SH-SY5Y (cell line): Measurements from ENCODE around the gene THSD4.

Experiments
- GATA2 ChIP-seq: IDR thresholded peaks from 2 replicates; pipeline ENCODE4 v1.6.1; 2011; ENCODE audit warnings: mild to moderate bottlenecking, low read depth, low read length
- GATA3 ChIP-seq: IDR thresholded peaks from 2 replicates; pipeline ENCODE4 v1.6.1; 2011; ENCODE audit warnings: low read depth, mild to moderate bottlenecking, low read length, moderate library complexity

DNA sequence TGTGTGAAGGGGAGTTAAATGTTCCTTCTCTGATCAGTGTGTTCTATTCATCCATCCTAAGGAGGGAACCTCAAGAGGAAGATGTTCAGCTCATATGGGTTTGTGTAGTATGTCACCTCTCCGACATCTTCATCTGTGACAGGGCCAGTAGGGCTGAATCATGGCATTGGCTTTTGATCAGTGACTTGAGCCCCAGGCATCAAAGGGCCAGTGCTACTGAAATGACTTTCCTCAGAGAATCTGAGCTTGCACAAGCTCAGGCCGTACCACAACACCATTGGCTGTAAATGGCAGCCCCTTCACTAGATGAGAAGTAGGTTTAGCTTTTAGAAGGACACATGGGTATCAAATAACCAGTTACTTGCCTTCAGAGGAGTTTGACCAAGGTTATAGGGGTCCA, 511.9 kb downstream of the THSD4 start:
- TF ChIP-seq GATA3 = no peak
- TF ChIP-seq GATA2 = no peak
